GM13977 (cell line): ENCODE measurements around the gene DOP1A.

ENCODE experiments used
- DNase-seq: peaks from one replicate; pipeline ENCODE4 v3.0.0; 2012; ENCODE audit warnings: low spot score
- CTCF ChIP-seq: IDR thresholded peaks from 2 replicates; pipeline ENCODE4 v1.5.1; 2012; ENCODE audit warnings: mild to moderate bottlenecking, control low read depth; ENCODE audit not compliant: insufficient read depth; ENCODE audit errors: extremely low read depth, missing control alignments
- in situ Hi-C: fragments of 300-500 bp; cut with MboI; formaldehyde crosslinking; loops from one replicate; pipeline ENCODE4 v1.12.0; 2022; ENCODE audit warnings: low sequenced_read_pairs, low pct_unique_long_range_greater_than_20kb, mixed read lengths, inconsistent platforms; ENCODE audit not compliant: unreplicated experiment

DOP1A gene

DNA sequence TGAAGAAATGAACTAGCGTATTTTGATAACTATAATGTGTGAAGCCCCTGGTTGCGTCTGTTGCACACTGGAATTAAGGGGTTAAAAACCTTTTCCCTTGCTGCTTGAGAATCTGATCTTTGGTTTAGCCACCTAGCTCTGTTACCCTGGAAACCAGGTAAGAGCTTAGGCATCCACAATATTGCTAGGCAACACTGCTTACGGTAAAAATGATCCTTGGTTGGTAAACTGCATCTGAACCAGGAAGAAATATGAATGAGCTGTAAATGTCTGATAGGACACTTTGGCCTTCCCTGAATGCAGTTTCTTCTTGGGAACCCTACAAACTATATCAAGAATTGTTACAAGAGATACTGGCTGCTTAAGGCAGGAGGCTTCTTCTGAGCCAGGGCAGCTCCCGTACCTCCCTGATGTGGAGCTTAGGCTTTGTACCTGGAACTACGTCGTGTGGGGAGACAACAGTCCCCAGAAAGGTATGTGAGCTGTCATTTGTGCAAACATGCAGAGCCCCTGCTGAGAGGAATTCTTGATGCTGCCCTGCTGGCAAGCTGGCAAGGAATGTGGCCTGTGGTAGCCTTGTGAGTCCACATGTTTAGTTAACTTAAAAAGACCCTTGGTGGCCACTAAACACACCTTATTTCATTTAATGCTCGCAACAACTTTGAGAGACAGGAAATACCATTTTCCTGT, 20.3 kb upstream of the DOP1A start:
- no peak for DNase-seq
- no peak for TF ChIP-seq CTCF
- in situ Hi-C loops: no loop called here

- in situ Hi-C loops: loop anchor here (10.0 to 25.0 kb wide), 2 partner anchors 461 to 797 kb away; partner anchors contain the start of gene PRSS35
- DNase-seq: no peak
- no peak for TF ChIP-seq CTCF
Measured at GRCh38 chr6:83051377-83052172, 15.9 kb upstream of the DOP1A start.

DNA sequence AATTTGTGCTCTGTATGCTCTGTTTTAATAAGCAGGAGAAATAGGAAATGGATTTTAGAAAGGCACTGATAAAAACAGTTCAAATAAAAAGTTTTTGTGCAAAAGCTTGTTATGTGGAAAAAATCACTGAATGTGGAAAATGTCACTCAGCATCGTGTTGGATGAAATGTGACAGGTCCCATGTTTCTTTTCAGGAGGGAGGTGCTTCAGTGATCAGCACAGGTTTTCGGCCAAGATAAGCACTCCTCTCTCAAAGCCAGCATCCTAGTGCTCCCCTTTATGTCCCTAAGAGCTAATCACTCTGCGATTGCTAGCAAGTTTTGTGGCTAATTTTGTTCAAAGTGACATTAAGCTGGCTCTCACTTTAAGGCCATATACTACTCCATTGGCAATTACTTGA, 13.8 kb upstream of the DOP1A start:
- no peak for DNase-seq
- no peak for TF ChIP-seq CTCF
- in situ Hi-C loops: loop anchor here (10.0 to 25.0 kb wide), 2 partner anchors 459 to 799 kb away; partner anchors contain the start of gene PRSS35

GRCh38 chr6:83055366-83055964, 12.0 kb upstream of the DOP1A start:
- TF ChIP-seq CTCF: peak; percentile 81
- in situ Hi-C loops: loop anchor here (10.0 to 25.0 kb wide), 2 partner anchors 457 to 801 kb away; partner anchors contain the start of gene PRSS35

DNA sequence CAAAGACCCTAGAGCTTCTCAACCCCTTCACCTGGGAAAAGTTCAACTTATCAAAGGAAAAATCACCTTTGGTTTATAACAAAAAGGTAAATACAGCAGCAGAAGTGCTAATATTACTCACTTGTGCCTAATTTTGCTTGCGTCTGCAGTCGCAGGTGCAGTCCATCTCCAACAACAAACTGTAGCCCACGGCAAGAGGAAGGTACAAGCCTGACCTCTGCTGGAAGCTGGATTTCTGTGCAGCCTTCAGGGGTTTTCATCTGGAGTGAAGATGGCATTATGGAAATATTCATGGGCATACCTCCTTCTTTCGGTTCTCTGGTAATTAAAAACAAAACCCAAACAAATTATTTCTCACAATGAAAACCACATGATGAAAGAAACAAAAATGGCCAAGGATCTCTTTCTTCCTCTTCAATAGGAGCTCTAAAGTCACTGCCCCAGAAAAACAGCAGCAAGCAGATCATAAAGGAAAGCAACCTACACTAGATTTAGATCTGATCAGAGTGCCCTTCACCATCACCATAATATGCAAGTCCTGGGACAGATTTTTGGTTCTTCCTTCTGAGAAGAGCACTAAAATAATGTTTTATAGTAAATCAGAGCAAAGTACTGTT, 9.7 kb upstream of the DOP1A start:
- in situ Hi-C loops: loop anchor here (10.0 to 25.0 kb wide), 2 partner anchors 454 to 803 kb away; partner anchors contain the start of gene PRSS35
- peak; percentile 74 for TF ChIP-seq CTCF
- DNase-seq: peak; percentile 22

More at GRCh38 chr6:83055366-83055964, 12.0 kb upstream of the DOP1A start:
- peak; percentile 42 for DNase-seq

- in situ Hi-C loops: loop anchor here (25.0 kb wide), 1 partner anchor 451 kb away; the partner anchor contains the start of gene PRSS35
- no peak for TF ChIP-seq CTCF
- DNase-seq: no peak
Measured at GRCh38 chr6:83061190-83061589, 6.3 kb upstream of the DOP1A start.
